Erythroblast (primary cell): ENCODE results near the gene GPC5.
"Not testable (repeated sequence)": the region's sequence is repeated elsewhere in the genome, so short reads cannot be mapped to it uniquely, and the experiment has no call there.

Experiments
- GATA1 ChIP-seq: IDR thresholded peaks from 2 replicates; pipeline ENCODE4 v1.6.1; 2011; ENCODE audit warnings: low read depth, mild to moderate bottlenecking, control low read depth, low read length, moderate library complexity
- POLR2A ChIP-seq: IDR thresholded peaks from 2 replicates; pipeline ENCODE4 v1.6.1; 2011; ENCODE audit warnings: mild to moderate bottlenecking, low read length

- not testable (repeated sequence) for TF ChIP-seq POLR2A, GATA1
These were observed 1084.4 kb downstream of the GPC5 start for GRCh38 chr13:92482790-92483189.
